Astrocyte (in vitro differentiated cells and primary cell): ENCODE data around the gene PEX14. TPM values are rescaled to one million over a fixed set of nuclear protein-coding genes. Genes with fewer than 3 reads are reported as not detected.

Experiments used
- DNase-seq: peaks from one replicate; pipeline ENCODE4 v3.0.0-alpha.2; 2010; ENCODE audit warnings: low read depth
- FAIRE-seq: peaks from 2 replicates; lab custom pipeline; 2011; peaks lifted over from hg19 to GRCh38; lab: Jason Lieb, UNC
- H2AFZ ChIP-seq: 2 replicates; pipeline ENCODE4 v1.6.0; 2012; ENCODE audit warnings: low read depth, low read length, inconsistent platforms
- H3K27ac ChIP-seq: 2 replicates; pipeline ENCODE4 v1.5.1; 2011; ENCODE audit warnings: low read depth, low read length, inconsistent platforms
- H3K27me3 ChIP-seq: 2 replicates; pipeline ENCODE4 v1.6.0; 2011; ENCODE audit warnings: low read length, inconsistent platforms; ENCODE audit not compliant: insufficient read depth
- H3K36me3 ChIP-seq: 2 replicates; pipeline ENCODE4 v1.5.1; 2011; ENCODE audit warnings: low read length, inconsistent platforms; ENCODE audit not compliant: insufficient read depth
- H3K4me1 ChIP-seq: 2 replicates; pipeline ENCODE4 v1.5.1; 2011; ENCODE audit warnings: low read length, inconsistent platforms; ENCODE audit not compliant: insufficient read depth
- H3K4me2 ChIP-seq: 2 replicates; pipeline ENCODE4 v1.6.0; 2012; ENCODE audit warnings: low read length, inconsistent platforms
- H3K4me3 ChIP-seq: 2 replicates; pipeline ENCODE4 v1.5.1; 2011; ENCODE audit warnings: low read depth, mild to moderate bottlenecking, low read length, inconsistent platforms; ENCODE audit not compliant: insufficient read depth
- H3K79me2 ChIP-seq: 2 replicates; pipeline ENCODE4 v1.6.0; 2012; ENCODE audit warnings: mild to moderate bottlenecking, low read length, inconsistent platforms; ENCODE audit not compliant: insufficient read depth
- H3K9ac ChIP-seq: 2 replicates; pipeline ENCODE4 v1.6.0; 2012; ENCODE audit warnings: mild to moderate bottlenecking, low read length, inconsistent platforms
- H3K9me3 ChIP-seq: 2 replicates; pipeline ENCODE4 v1.5.1; 2012; ENCODE audit warnings: low read depth, mild to moderate bottlenecking, low read length, inconsistent platforms; ENCODE audit not compliant: insufficient read depth
- H4K20me1 ChIP-seq: 2 replicates; pipeline ENCODE4 v1.6.0; 2012; ENCODE audit warnings: low read length, inconsistent platforms; ENCODE audit not compliant: insufficient read depth
- H3K27ac Mint-ChIP-seq: one replicate; pipeline ENCODE4 v1.8.0; 2021; ENCODE audit warnings: mild to moderate bottlenecking, mixed read lengths; ENCODE audit not compliant: unreplicated experiment
- H3K27me3 Mint-ChIP-seq: one replicate; pipeline ENCODE4 v1.8.0; 2021; ENCODE audit warnings: low read depth, mixed read lengths; ENCODE audit not compliant: unreplicated experiment
- H3K36me3 Mint-ChIP-seq: one replicate; pipeline ENCODE4 v1.8.0; 2021; ENCODE audit warnings: low read depth, mixed read lengths; ENCODE audit not compliant: unreplicated experiment
- H3K4me1 Mint-ChIP-seq: one replicate; pipeline ENCODE4 v1.8.0; 2021; ENCODE audit warnings: low read depth, mixed read lengths; ENCODE audit not compliant: unreplicated experiment
- H3K4me3 Mint-ChIP-seq: one replicate; pipeline ENCODE4 v1.8.0; 2021; ENCODE audit warnings: mild to moderate bottlenecking, moderate library complexity, mixed read lengths; ENCODE audit not compliant: unreplicated experiment
- H3K9me3 Mint-ChIP-seq: one replicate; pipeline ENCODE4 v1.8.0; 2021; ENCODE audit warnings: mild to moderate bottlenecking, mixed read lengths; ENCODE audit not compliant: unreplicated experiment
- EZH2 ChIP-seq: IDR thresholded peaks from 2 replicates; pipeline ENCODE4 v1.6.1; 2012; ENCODE audit warnings: mild to moderate bottlenecking, low read length, inconsistent platforms; ENCODE audit not compliant: insufficient read depth
- total RNA-seq: library from RNA; stranded (reverse); gene quantifications from 2 replicates; pipeline ENCODE4 v1.2.1, GENCODE V29; 2021
- TF ChIP-seq, protein P1 (sequence below): IDR thresholded peaks from 2 replicates; pipeline ENCODE4 v1.5.1; 2011; ENCODE audit warnings: low read depth, mild to moderate bottlenecking, inconsistent platforms, low read length, moderate library complexity; ENCODE audit not compliant: insufficient read depth

PEX14 gene
- total RNA-seq, 1 donor from 2014 or later: 23.3 TPM

DNA sequence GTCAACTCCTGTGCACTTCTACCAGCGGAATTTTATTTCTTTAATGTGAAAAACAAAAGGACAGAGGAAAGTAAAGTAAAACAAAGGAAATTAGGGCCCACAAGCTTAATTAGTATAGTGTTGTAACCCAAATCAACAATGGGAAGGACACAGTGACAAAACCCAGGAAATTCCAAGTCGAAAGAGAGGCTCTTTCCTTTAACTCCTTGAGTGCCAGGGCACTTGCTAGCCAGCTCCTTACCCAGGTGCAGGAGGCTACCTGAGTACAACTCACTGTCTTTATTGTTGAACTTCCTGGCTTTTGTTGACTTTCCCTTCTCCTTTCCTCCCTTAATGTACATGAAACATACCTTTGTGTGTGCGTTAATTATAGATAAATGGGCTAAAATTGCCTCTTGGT, 55.0 kb downstream of the PEX14 start:
- Histone ChIP-seq H3K9me3 (no peaks in the 10 kb centered on the region), H3K4me3 (no peak overlapping the region), H3K27ac (peak overlapping the region; percentile 85), H3K9ac (peak overlapping the region; percentile 79), H3K4me1 (peaks cover 44% of the 10 kb centered on the region), H3K36me3 (no peaks in the 10 kb centered on the region), H3K79me2 (peaks cover 27% of the 10 kb centered on the region), H3K27me3 (no peaks in the 10 kb centered on the region), H2AFZ (no peak overlapping the region), H3K4me2 (peak overlapping the region; percentile 91), H4K20me1 (peaks cover 18% of the 10 kb centered on the region)
- no peak for FAIRE-seq
- TF ChIP-seq EZH2: no peak
- TF ChIP-seq, protein P1, sequence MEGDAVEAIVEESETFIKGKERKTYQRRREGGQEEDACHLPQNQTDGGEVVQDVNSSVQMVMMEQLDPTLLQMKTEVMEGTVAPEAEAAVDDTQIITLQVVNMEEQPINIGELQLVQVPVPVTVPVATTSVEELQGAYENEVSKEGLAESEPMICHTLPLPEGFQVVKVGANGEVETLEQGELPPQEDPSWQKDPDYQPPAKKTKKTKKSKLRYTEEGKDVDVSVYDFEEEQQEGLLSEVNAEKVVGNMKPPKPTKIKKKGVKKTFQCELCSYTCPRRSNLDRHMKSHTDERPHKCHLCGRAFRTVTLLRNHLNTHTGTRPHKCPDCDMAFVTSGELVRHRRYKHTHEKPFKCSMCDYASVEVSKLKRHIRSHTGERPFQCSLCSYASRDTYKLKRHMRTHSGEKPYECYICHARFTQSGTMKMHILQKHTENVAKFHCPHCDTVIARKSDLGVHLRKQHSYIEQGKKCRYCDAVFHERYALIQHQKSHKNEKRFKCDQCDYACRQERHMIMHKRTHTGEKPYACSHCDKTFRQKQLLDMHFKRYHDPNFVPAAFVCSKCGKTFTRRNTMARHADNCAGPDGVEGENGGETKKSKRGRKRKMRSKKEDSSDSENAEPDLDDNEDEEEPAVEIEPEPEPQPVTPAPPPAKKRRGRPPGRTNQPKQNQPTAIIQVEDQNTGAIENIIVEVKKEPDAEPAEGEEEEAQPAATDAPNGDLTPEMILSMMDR: no peak
- H3K4me3 Mint-ChIP-seq: peak overlapping the region; percentile 80
- H3K27me3 Mint-ChIP-seq: no peaks in the 10 kb centered on the region
- H3K9me3 Mint-ChIP-seq: no peaks in the 10 kb centered on the region
- no peak for DNase-seq
- peak overlapping the region; percentile 95 for H3K27ac Mint-ChIP-seq
- peaks cover 47% of the 10 kb centered on the region for H3K4me1 Mint-ChIP-seq
- no peaks in the 10 kb centered on the region for H3K36me3 Mint-ChIP-seq

DNA sequence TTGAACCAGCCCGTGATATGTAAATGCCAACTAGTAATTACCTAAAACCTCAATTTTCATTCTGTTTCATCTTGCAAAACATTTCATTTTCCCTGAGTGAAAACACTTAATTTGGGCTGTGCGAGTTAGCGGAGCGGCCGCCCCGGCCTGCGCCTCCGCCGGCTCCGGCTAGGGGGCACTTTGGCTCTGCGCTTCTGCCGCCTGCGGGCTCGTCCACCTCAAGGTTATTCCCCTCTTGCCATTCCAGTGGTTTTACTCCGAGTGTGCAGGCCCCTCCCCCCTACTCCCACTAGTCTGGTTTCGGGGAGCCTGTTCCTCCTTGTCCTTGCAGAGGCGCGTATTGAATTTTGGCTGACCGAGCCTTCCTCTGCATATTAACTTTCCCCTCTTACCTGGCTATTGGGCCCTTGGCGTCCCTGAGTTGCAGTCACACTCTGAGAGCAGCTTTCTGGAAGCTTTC, 55.6 kb downstream of the PEX14 start:
- peaks cover 23% of the 10 kb centered on the region for H4K20me1 ChIP-seq
- peak overlapping the region; percentile 95 for H3K27ac Mint-ChIP-seq

More for the DNA sequence above, 55.6 kb downstream of the PEX14 start:
- no peaks in the 10 kb centered on the region for H3K9me3 ChIP-seq
- no peak for TF ChIP-seq EZH2
- TF ChIP-seq, protein P1: peak; percentile 88
- H3K4me1 ChIP-seq: peaks cover 44% of the 10 kb centered on the region
- H3K36me3 Mint-ChIP-seq: no peaks in the 10 kb centered on the region
- H3K4me1 Mint-ChIP-seq: peaks cover 47% of the 10 kb centered on the region
- H3K27ac ChIP-seq: peak overlapping the region; percentile 85
- H3K9ac ChIP-seq: peak overlapping the region; percentile 79
- H2AFZ ChIP-seq: no peak overlapping the region
- peak overlapping the region; percentile 80 for H3K4me3 Mint-ChIP-seq
- FAIRE-seq (no peak), DNase-seq (peak; percentile 75)
- H3K9me3 Mint-ChIP-seq: no peaks in the 10 kb centered on the region
- H3K4me2 ChIP-seq: peak overlapping the region; percentile 91
- peaks cover 22% of the 10 kb centered on the region for H3K79me2 ChIP-seq
- peak overlapping the region; percentile 51 for H3K4me3 ChIP-seq
- H3K27me3 ChIP-seq: no peaks in the 10 kb centered on the region
- H3K27me3 Mint-ChIP-seq: no peaks in the 10 kb centered on the region
- H3K36me3 ChIP-seq: no peaks in the 10 kb centered on the region
